KMS-11 (cell line): ENCODE results near the gene GGT6.
"Not testable (repeated sequence)": the region's sequence is repeated elsewhere in the genome, so short reads cannot be mapped to it uniquely, and the experiment has no call there.

Source experiments
- H2AFZ ChIP-seq: fragments of 200-600 bp; sonication (generic); 2 replicates; pipeline ENCODE4 v1.6.1; 2016; ENCODE audit warnings: antibody characterized with exemption, mixed run types, low read depth
- H3K27ac ChIP-seq: fragments of 200-600 bp; sonication (generic); 2 replicates; pipeline ENCODE4 v1.6.1; 2016; ENCODE audit warnings: mild to moderate bottlenecking, mixed run types
- H3K27me3 ChIP-seq: fragments of 200-600 bp; sonication (generic); 2 replicates; pipeline ENCODE4 v1.6.1; 2017; ENCODE audit warnings: mild to moderate bottlenecking, low read depth, mixed run types, moderate library complexity; ENCODE audit not compliant: insufficient read depth
- H3K36me3 ChIP-seq: fragments of 200-600 bp; sonication (generic); 2 replicates; pipeline ENCODE4 v1.6.1; 2017; ENCODE audit warnings: mild to moderate bottlenecking, mixed run types; ENCODE audit not compliant: insufficient read depth
- H3K4me1 ChIP-seq: fragments of 200-600 bp; sonication (generic); 2 replicates; pipeline ENCODE4 v1.6.1; 2016; ENCODE audit warnings: mild to moderate bottlenecking, low read depth, mixed run types; ENCODE audit not compliant: poor library complexity, severe bottlenecking
- H3K4me2 ChIP-seq: fragments of 200-600 bp; sonication (generic); 2 replicates; pipeline ENCODE4 v1.7.0; 2016; ENCODE audit warnings: mild to moderate bottlenecking, mixed run types
- H3K4me3 ChIP-seq: fragments of 200-600 bp; sonication (generic); IDR thresholded peaks from 2 replicates; pipeline ENCODE4 v1.6.1; 2017; ENCODE audit warnings: low read depth, low read length, mixed read lengths; ENCODE audit not compliant: insufficient read depth
- H3K79me2 ChIP-seq: fragments of 200-600 bp; sonication (generic); 2 replicates; pipeline ENCODE4 v1.6.1; 2016; ENCODE audit warnings: low read depth, mixed run types; ENCODE audit not compliant: insufficient read depth
- H3K9ac ChIP-seq: fragments of 200-600 bp; sonication (generic); 2 replicates; pipeline ENCODE4 v1.6.1; 2016; ENCODE audit warnings: mild to moderate bottlenecking, mixed run types
- H4K20me1 ChIP-seq: fragments of 200-600 bp; sonication (generic); 2 replicates; pipeline ENCODE4 v1.6.1; 2016; ENCODE audit warnings: mild to moderate bottlenecking, mixed run types; ENCODE audit not compliant: insufficient read depth
- CTCF ChIP-seq: fragments of 200-600 bp; sonication (generic); conservative IDR thresholded peaks from 2 replicates; pipeline ENCODE4 v1.6.1; 2017; ENCODE audit warnings: low read depth, mild to moderate bottlenecking, antibody characterized with exemption, low read length, moderate library complexity, mixed read lengths

The GGT6 gene

GRCh38 chr17:4582691-4583090 is 22.3 kb upstream of the GGT6 start:
- H4K20me1 ChIP-seq: no peaks in the 10 kb centered on the region
- no peaks in the 10 kb centered on the region for H3K36me3 ChIP-seq
- H3K4me3 ChIP-seq: no peak overlapping the region
- no peak for TF ChIP-seq CTCF
- H3K4me1 ChIP-seq: no peaks in the 10 kb centered on the region
- H3K4me2 ChIP-seq: no peak overlapping the region
- H3K9ac ChIP-seq: no peak overlapping the region
- H2AFZ ChIP-seq: no peak overlapping the region
- H3K79me2 ChIP-seq: no peaks in the 10 kb centered on the region
- H3K27me3 ChIP-seq: peaks cover 25% of the 10 kb centered on the region
- H3K27ac ChIP-seq: no peak overlapping the region

DNA sequence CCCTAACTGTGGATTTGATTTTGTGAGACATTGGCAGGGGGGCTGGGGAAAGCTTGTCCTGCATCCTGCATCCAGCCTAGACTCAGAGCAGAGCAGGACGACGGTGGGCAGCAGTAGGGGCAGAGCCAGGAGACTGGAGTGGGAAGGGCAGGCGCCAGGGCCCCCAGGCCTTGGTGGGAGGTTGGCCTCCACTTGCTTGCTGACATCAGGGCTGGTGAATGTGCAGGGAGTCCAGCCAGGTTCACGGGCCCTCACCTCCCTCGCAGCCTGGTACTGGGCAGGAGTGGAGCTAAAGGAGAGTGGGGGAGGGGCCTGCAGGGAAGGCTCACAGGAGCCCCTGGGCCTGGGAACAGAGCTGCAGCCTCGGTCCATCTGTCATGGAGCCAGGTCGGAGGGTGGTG is 21.7 kb upstream of the GGT6 start:
- no peak overlapping the region for H2AFZ ChIP-seq
- H3K27me3 ChIP-seq: peaks cover 20% of the 10 kb centered on the region
- H4K20me1 ChIP-seq: no peaks in the 10 kb centered on the region
- no peaks in the 10 kb centered on the region for H3K36me3 ChIP-seq
- no peak overlapping the region for H3K9ac ChIP-seq
- H3K4me3 ChIP-seq: no peak overlapping the region
- no peaks in the 10 kb centered on the region for H3K79me2 ChIP-seq
- H3K27ac ChIP-seq: no peak overlapping the region
- no peaks in the 10 kb centered on the region for H3K4me1 ChIP-seq
- no peak overlapping the region for H3K4me2 ChIP-seq
- no peak for TF ChIP-seq CTCF

DNA sequence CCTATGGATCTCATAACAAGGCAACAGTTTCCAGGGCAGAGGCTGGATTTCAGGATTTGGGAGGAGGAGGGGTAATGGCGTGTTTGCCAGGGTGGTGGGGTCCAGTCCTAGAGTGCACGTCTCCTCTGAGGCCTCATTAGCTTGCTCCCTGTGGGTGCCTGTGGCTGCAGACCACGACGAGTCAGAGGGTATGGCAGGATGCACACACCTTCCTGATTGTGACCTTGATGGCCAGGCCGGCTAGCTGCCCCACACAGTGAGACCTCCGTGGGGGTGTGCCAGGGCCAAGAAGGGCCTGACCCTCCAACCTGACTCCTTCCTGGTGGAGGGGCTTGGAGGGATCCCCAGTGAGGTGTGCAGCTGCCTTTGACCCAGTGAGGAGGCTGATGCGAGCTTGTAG is 19.9 kb upstream of the GGT6 start:
- Histone ChIP-seq H3K9ac (no peak overlapping the region), H3K79me2 (no peaks in the 10 kb centered on the region), H3K4me3 (no peak overlapping the region), H3K4me1 (no peaks in the 10 kb centered on the region), H3K36me3 (no peaks in the 10 kb centered on the region), H3K27me3 (peaks cover 13% of the 10 kb centered on the region), H4K20me1 (no peaks in the 10 kb centered on the region), H2AFZ (no peak overlapping the region), H3K27ac (no peak overlapping the region), H3K4me2 (no peak overlapping the region)
- no peak for TF ChIP-seq CTCF

DNA sequence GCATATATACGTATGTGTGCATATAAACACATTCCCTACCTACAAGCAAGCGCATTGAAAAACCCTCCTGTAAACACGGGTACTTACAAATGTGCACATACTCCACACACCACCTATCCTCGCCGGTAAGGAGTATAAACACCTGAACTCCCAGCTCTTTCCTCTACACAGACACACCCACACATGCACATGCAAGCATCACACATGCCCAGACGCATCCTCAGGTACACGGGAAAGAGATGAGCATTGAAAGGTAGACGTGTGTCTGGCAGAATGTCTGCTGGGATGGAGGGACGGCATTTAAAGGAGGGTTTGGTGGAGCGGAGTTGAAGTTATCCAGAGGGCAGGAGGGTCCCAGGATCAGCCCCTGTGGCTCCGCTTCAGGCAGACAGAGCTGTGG is 19.3 kb upstream of the GGT6 start:
- H2AFZ ChIP-seq: no peak overlapping the region
- H3K9ac ChIP-seq: no peak overlapping the region
- H3K4me1 ChIP-seq: no peaks in the 10 kb centered on the region
- no peaks in the 10 kb centered on the region for H3K79me2 ChIP-seq
- H3K4me3 ChIP-seq: no peak overlapping the region
- H3K27ac ChIP-seq: no peak overlapping the region
- no peak overlapping the region for H3K4me2 ChIP-seq
- H3K36me3 ChIP-seq: no peaks in the 10 kb centered on the region
- no peak for TF ChIP-seq CTCF
- peaks cover 13% of the 10 kb centered on the region for H3K27me3 ChIP-seq
- H4K20me1 ChIP-seq: no peaks in the 10 kb centered on the region

DNA sequence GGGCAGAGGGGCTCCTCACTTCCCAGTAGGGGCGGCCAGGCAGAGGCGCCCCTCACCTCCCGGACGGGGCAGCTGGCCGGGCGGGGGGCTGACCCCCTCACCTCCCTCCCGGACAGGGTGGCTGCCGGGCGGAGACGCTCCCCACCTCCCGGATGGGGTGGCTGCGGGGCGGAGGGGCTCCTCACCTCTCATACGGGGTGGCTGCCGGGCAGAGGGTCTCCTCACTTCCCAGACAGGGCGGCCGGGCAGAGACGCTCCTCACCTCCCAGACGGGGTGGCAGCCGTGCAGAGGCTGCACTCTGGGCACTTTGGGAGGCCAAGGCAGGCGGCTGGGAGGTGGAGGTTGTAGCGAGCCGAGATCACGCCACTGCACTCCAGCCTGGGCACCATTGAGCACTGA is 18.0 kb upstream of the GGT6 start:
- H3K36me3 ChIP-seq, H3K4me3 ChIP-seq, H4K20me1 ChIP-seq, H3K4me2 ChIP-seq, H3K27me3 ChIP-seq, H3K9ac ChIP-seq, H3K79me2 ChIP-seq, H3K27ac ChIP-seq, H3K4me1 ChIP-seq, H2AFZ ChIP-seq: not testable (repeated sequence)
